G401 (cell line): ENCODE results near the gene DHX40. TPM values are rescaled to one million over a fixed set of nuclear protein-coding genes. Genes with fewer than 3 reads are reported as not detected.
"Not testable (repeated sequence)": the region's sequence is repeated elsewhere in the genome, so short reads cannot be mapped to it uniquely, and the experiment has no call there.

Experiments
- DNase-seq: peaks from one replicate; pipeline ENCODE4 v3.0.0-alpha.2; 2015; ENCODE audit warnings: low spot score
- in situ Hi-C: cut with HindIII; loops from 2 replicates; pipeline ENCODE4 v1.10.0; 2016; ENCODE audit warnings: low sequenced_read_pairs, mixed read lengths
- total RNA-seq: library from RNA; depleted of rRNA; stranded (reverse); fragments of >200 nt; shearing (Covaris generic); gene quantifications from 2 replicates; pipeline ENCODE4 v1.2.3, GENCODE V29; 2014; rRNA removed

Gene DHX40
- total RNA-seq, result 66.5 and 90.4 TPM in 2 replicates

GRCh38 chr17:59565171-59565958, at the start of gene DHX40:
DHX40 (plus strand) TSS chr17:59565610; CDS start chr17:59565672, 62 bp downstream.
- DNase-seq, result peak; percentile 94
- in situ Hi-C loops, result no loop called here

- DNase-seq, result peak; percentile 73
- in situ Hi-C loops, result no loop called here
Observed at GRCh38 chr17:59516451-59516850, 49.0 kb upstream of the DHX40 start.

GRCh38 chr17:59519132-59519531, 46.3 kb upstream of the DHX40 start:
- DNase-seq, result no peak
- in situ Hi-C loops, result no loop called here

- DNase-seq, result no peak
- in situ Hi-C loops, result no loop called here
Observed at GRCh38 chr17:59520251-59520650, 45.2 kb upstream of the DHX40 start.

GRCh38 chr17:59521465-59522126, 43.8 kb upstream of the DHX40 start:
- in situ Hi-C loops, result no loop called here

GRCh38 chr17:59524930-59525329, 40.5 kb upstream of the DHX40 start:
- DNase-seq, in situ Hi-C loops: not testable (repeated sequence)

More at GRCh38 chr17:59521465-59522126, 43.8 kb upstream of the DHX40 start:
- DNase-seq, result peak; percentile 47

GRCh38 chr17:59525668-59526067, 39.7 kb upstream of the DHX40 start:
- in situ Hi-C loops, result no loop called here

GRCh38 chr17:59526451-59526850, 39.0 kb upstream of the DHX40 start:
- no peak for DNase-seq
- in situ Hi-C loops, result no loop called here

More at GRCh38 chr17:59525668-59526067, 39.7 kb upstream of the DHX40 start:
- DNase-seq, result no peak

GRCh38 chr17:59527325-59527917, 38.0 kb upstream of the DHX40 start:
- in situ Hi-C loops, result no loop called here
- no peak for DNase-seq

- in situ Hi-C loops, result no loop called here
- no peak for DNase-seq
Observed at GRCh38 chr17:59527931-59528330, 37.5 kb upstream of the DHX40 start.

- no peak for DNase-seq
- in situ Hi-C loops, result no loop called here
Observed at GRCh38 chr17:59530531-59530930, 34.9 kb upstream of the DHX40 start.

GRCh38 chr17:59533694-59534093, 31.7 kb upstream of the DHX40 start:
- in situ Hi-C loops, result no loop called here

GRCh38 chr17:59534583-59534982, 30.8 kb upstream of the DHX40 start:
- DNase-seq, result no peak
- in situ Hi-C loops, result no loop called here

More at GRCh38 chr17:59533694-59534093, 31.7 kb upstream of the DHX40 start:
- DNase-seq, result no peak

- in situ Hi-C loops, result no loop called here
- no peak for DNase-seq
Observed at GRCh38 chr17:59538195-59538909, 27.1 kb upstream of the DHX40 start.

GRCh38 chr17:59542960-59543635, 22.3 kb upstream of the DHX40 start:
- in situ Hi-C loops, result no loop called here
- DNase-seq, result no peak

GRCh38 chr17:59545942-59546341, 19.5 kb upstream of the DHX40 start:
- DNase-seq, result no peak
- in situ Hi-C loops, result no loop called here

GRCh38 chr17:59547131-59547915, 18.1 kb upstream of the DHX40 start:
- DNase-seq, result no peak
- in situ Hi-C loops, result no loop called here

GRCh38 chr17:59548985-59549384, 16.4 kb upstream of the DHX40 start:
- DNase-seq, in situ Hi-C loops: not testable (repeated sequence)
